ENCODE measurements around the gene VPREB1. TPM values are rescaled to one million over a fixed set of nuclear protein-coding genes. Genes with fewer than 3 reads are reported as not detected.

Gene VPREB1
- total RNA-seq, 6 experiments from 2014 or later, result not detected

DNA sequence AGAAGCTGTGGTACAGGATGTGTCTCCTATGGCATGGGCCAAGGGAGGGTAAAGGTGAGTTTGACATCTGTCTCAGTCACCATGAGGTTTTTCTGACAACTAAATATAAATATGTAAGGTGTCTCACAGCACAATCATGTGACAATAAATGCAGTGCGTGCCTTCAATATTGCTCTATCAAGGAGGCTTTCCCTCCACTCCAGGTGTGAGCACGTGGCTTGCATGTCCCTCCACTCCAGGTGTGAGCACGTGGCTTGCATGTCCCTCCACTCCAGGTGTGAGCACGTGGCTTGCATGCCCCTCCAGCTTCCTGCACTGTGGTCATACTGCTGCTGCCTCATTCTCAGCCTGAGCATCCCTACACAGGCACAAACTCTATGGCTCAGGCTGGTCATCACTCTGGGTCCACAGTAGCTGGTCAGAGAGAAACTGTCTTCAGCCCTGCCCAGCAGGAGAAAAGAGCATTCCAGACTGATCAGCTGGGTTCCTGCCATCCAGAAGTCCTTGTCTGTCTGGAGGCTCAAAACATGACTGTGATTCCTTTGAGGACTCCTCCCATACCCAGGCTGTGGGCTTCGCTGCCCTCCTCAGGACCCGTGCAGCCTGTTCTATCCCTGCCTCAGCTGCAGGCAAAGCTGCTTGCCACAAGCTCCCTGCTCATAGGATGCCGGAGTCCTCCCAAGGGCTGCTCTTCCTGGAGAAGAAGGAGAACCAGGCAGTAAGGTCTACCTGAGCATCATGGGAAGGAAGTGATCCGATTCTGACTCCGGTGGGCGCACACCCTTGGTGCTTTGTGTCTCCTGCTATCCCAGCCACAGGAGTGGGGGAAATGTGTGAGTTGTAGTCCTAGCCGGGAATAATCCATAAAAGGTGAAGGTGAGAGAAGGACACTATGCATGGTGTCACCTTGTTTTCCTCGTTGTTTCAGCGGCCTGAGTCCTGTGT is 33.4 kb upstream of the VPREB1 start:
- Histone ChIP-seq H3K4me1 (no peaks in the 10 kb centered on the region), H3K27ac (no peak overlapping the region), H3K27me3 (no peaks in the 10 kb centered on the region), H3K9me3 (no peaks in the 10 kb centered on the region), H3K4me3 (no peak overlapping the region), H3K36me3 (no peaks in the 10 kb centered on the region)
- no peak for ATAC-seq
- DNase-seq, result no peak
- no peak for TF ChIP-seq POLR2A (IDR thresholded peaks at IDR 0.05)
- TF ChIP-seq, protein P1, sequence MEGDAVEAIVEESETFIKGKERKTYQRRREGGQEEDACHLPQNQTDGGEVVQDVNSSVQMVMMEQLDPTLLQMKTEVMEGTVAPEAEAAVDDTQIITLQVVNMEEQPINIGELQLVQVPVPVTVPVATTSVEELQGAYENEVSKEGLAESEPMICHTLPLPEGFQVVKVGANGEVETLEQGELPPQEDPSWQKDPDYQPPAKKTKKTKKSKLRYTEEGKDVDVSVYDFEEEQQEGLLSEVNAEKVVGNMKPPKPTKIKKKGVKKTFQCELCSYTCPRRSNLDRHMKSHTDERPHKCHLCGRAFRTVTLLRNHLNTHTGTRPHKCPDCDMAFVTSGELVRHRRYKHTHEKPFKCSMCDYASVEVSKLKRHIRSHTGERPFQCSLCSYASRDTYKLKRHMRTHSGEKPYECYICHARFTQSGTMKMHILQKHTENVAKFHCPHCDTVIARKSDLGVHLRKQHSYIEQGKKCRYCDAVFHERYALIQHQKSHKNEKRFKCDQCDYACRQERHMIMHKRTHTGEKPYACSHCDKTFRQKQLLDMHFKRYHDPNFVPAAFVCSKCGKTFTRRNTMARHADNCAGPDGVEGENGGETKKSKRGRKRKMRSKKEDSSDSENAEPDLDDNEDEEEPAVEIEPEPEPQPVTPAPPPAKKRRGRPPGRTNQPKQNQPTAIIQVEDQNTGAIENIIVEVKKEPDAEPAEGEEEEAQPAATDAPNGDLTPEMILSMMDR (IDR thresholded peaks at IDR 0.05), result no peak
- 51% methylated on average over 10 of the region's 13 CpGs for WGBS (ENCODE audit: insufficient coverage, low coverage, low lambda C conversion rate, missing lambda C conversion rate)
- intact Hi-C loops (cut with DNase I), result no loop called here

DNA sequence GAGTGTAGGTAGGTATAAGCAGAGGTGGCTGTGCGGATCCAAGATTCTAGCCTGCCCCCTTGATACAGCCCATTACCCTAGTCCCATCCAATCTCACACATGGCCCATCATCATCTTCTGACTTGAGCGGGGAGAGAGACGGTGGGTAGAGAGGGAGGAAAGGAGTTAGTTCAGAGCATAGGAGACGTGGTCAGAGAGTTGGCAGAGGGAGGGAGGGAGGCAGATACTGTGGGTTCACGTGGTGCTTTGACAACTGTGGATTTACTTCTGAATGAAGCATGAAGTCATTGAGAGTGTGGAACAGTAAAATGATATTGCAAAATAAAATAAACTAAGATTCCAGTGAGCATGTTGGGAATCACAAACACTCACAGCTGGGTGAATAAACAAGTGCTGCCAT is 31.4 kb upstream of the VPREB1 start:
- Histone ChIP-seq H3K4me3 (no peak overlapping the region), H3K36me3 (no peaks in the 10 kb centered on the region), H3K27me3 (no peaks in the 10 kb centered on the region), H3K27ac (no peak overlapping the region), H3K9me3 (no peaks in the 10 kb centered on the region), H3K4me1 (no peaks in the 10 kb centered on the region)
- DNase-seq, result no peak
- WGBS (ENCODE audit: insufficient coverage, low coverage, low lambda C conversion rate, missing lambda C conversion rate), result 43% methylated on average over 5 of the region's 5 CpGs
- TF ChIP-seq, protein P1 (IDR thresholded peaks at IDR 0.05), result no peak
- no peak for TF ChIP-seq POLR2A (IDR thresholded peaks at IDR 0.05)
- intact Hi-C loops (cut with DNase I), result no loop called here
- no peak for ATAC-seq

DNA sequence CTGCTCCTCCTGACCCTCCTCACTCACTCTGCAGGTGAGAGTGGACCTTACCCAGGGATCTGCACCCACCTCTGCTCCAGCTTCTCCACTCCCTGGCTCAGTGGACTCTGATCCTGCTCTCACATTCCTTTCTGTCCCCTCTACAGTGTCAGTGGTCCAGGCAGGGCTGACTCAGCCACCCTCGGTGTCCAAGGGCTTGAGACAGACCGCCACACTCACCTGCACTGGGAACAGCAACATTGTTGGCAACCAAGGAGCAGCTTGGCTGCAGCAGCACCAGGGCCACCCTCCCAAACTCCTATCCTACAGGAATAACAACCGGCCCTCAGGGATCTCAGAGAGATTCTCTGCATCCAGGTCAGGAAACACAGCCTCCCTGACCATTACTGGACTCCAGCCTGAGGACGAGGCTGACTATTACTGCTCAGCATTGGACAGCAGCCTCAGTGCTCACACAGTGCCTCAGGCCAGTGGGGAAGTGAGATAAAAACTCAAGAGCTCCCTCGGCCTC is 29.7 kb upstream of the VPREB1 start:
- Histone ChIP-seq H3K9me3 (no peaks in the 10 kb centered on the region), H3K27ac (no peak overlapping the region), H3K4me1 (no peaks in the 10 kb centered on the region), H3K36me3 (no peaks in the 10 kb centered on the region), H3K27me3 (no peaks in the 10 kb centered on the region), H3K4me3 (no peak overlapping the region)
- TF ChIP-seq POLR2A (IDR thresholded peaks at IDR 0.05), result no peak
- TF ChIP-seq, protein P1 (IDR thresholded peaks at IDR 0.05), result no peak
- intact Hi-C loops (cut with DNase I), result no loop called here
- WGBS (ENCODE audit: insufficient coverage, low coverage, low lambda C conversion rate, missing lambda C conversion rate), result 72% methylated on average over 3 of the region's 5 CpGs
- DNase-seq (no peak), ATAC-seq (peak in 1 of 4 donors; percentile 22)

DNA sequence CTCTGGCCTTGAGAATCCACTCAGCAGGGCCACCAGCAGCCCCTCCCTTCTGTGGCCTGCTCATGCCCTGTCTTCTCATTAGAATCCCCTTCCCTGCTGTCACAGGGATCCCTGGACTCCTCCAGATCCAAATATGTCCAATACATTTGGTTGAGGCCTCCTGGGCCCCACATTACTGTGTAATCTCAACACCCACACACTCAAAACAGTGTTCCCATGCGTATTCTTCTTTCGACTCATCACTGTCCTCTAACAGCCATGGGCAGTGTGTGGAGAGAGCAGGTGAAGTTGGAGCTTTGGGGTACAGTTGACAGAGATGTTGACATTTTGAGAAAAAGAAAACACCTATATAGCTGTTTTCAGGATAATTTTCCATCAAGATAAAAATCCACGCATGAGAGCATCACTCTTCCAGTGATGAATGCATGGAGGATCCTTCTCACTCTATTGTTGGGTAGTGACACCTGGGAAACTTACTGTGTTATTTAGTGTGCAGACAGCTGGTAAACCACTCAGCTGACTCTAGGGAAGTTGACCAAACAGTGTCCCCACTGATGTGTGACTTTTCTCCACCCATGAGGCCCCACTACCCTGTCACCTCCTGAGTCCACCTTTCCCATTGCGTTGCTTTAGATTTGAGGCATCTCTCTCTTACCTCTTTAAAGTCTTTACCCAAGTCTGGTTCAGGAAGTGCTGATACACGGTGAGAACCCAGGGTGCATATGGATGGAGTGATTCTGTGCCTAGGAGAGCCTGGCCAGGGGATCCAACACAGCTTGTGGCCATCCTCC is 28.7 kb upstream of the VPREB1 start:
- no peak for ATAC-seq
- no peaks in the 10 kb centered on the region for H3K36me3 ChIP-seq
- H3K9me3 ChIP-seq, result no peaks in the 10 kb centered on the region
- H3K27ac ChIP-seq, result no peak overlapping the region
- intact Hi-C loops (cut with DNase I), result no loop called here
- H3K4me3 ChIP-seq, result no peak overlapping the region
- DNase-seq, result no peak
- TF ChIP-seq, protein P1 (IDR thresholded peaks at IDR 0.05), result no peak
- TF ChIP-seq POLR2A (IDR thresholded peaks at IDR 0.05), result no peak
- H3K27me3 ChIP-seq, result no peaks in the 10 kb centered on the region
- WGBS (ENCODE audit: insufficient coverage, low coverage, low lambda C conversion rate, missing lambda C conversion rate), result 75% methylated on average over 5 of the region's 5 CpGs
- no peaks in the 10 kb centered on the region for H3K4me1 ChIP-seq

All from right lobe of liver (tissue), 6 donors.